ENCODE measurements around the gene PIK3R2.

GRCh38 chr19:18156268-18156667, 3.3 kb downstream of the PIK3R2 start:
- TF ChIP-seq REST (IDR thresholded peaks at IDR 0.05; ENCODE audit: insufficient read depth in 1 of 2, low read depth in 2 of 2, low read length in 2 of 2) = no peak
- TF ChIP-seq TAF1 (IDR thresholded peaks at IDR 0.05; ENCODE audit: borderline replicate concordance, insufficient read depth, low read length) = no peak
- no peak for TF ChIP-seq SIN3A (IDR thresholded peaks at IDR 0.05; ENCODE audit: borderline replicate concordance, insufficient read depth, low read length)
